Kidney epithelial cell (primary cell): ENCODE results near the gene CACNA1I. TPM values are rescaled to one million over a fixed set of nuclear protein-coding genes. Genes with fewer than 3 reads are reported as not detected.

Source experiments
- DNase-seq: peaks from one replicate; pipeline ENCODE4 v3.0.0-alpha.2; 2010; ENCODE audit warnings: low read depth
- H3K27me3 ChIP-seq: 2 replicates; pipeline ENCODE4 v1.6.0; 2011; ENCODE audit warnings: low read length; ENCODE audit not compliant: control insufficient read depth, insufficient read depth
- H3K36me3 ChIP-seq: 2 replicates; pipeline ENCODE4 v1.5.1; 2011; ENCODE audit warnings: low read length; ENCODE audit not compliant: control insufficient read depth, insufficient read depth
- H3K4me3 ChIP-seq: 2 replicates; pipeline ENCODE4 v1.5.1; 2011; ENCODE audit warnings: low read depth, mild to moderate bottlenecking, control low read depth, low read length
- CTCF ChIP-seq: IDR thresholded peaks from 2 replicates; pipeline ENCODE4 v1.5.1; 2011; ENCODE audit warnings: mild to moderate bottlenecking, moderate library complexity, low read length, control low read depth, inconsistent platforms; ENCODE audit not compliant: insufficient read depth, poor library complexity, severe bottlenecking
- total RNA-seq: library from RNA; depleted of rRNA; stranded (reverse); fragments of >200 nt; gene quantifications from 2 replicates; pipeline ENCODE4 v1.2.3, GENCODE V29; 2015

The CACNA1I gene
- total RNA-seq, 1 donor from 2014 or later: not detected

DNA sequence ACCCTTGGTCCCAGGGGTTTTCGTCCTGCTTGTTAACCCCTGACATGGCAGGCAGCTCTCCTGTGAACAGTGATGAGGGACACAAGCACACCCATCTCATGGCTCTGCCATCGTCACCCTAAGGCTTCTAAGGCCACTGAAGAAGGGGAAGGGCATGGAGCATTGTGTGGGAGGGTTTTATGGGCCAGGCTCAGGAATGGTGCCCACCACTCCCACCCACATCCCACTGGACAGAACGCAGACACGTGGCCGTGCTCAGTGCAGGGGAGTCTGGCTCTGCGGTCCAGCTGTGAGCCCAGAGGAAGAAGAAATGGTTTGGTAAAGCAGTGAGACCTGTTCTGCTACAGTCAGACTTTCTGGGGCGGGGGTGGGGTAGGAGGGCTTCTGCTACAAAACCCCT, 130.0 kb downstream of the CACNA1I start:
- DNase-seq: no peak
- no peak overlapping the region for H3K4me3 ChIP-seq
- H3K27me3 ChIP-seq: peaks cover 51% of the 10 kb centered on the region
- no peaks in the 10 kb centered on the region for H3K36me3 ChIP-seq
- TF ChIP-seq CTCF: no peak

DNA sequence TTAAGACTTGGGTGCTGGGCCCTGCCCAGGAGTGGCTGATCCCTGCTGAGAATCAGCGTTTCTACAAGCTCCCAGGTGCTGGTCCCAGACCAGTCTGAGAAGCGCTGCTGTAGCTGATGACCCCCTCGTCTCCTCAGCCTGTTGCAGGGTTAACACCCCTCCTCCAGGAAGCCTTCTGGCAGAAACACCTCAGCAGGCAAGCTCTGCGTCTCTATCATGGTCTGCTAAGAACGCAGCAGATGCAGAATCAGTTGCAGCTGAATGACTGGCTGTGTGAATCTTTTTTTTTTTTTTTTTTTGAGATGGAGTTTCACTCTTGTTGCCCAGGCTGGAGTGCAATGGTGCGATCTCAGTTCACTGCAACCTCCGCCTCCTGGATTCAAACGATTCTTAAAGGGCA, 132.5 kb downstream of the CACNA1I start:
- H3K4me3 ChIP-seq: no peak overlapping the region
- DNase-seq: no peak
- H3K36me3 ChIP-seq: no peaks in the 10 kb centered on the region
- TF ChIP-seq CTCF: no peak
- peaks cover 55% of the 10 kb centered on the region for H3K27me3 ChIP-seq

DNA sequence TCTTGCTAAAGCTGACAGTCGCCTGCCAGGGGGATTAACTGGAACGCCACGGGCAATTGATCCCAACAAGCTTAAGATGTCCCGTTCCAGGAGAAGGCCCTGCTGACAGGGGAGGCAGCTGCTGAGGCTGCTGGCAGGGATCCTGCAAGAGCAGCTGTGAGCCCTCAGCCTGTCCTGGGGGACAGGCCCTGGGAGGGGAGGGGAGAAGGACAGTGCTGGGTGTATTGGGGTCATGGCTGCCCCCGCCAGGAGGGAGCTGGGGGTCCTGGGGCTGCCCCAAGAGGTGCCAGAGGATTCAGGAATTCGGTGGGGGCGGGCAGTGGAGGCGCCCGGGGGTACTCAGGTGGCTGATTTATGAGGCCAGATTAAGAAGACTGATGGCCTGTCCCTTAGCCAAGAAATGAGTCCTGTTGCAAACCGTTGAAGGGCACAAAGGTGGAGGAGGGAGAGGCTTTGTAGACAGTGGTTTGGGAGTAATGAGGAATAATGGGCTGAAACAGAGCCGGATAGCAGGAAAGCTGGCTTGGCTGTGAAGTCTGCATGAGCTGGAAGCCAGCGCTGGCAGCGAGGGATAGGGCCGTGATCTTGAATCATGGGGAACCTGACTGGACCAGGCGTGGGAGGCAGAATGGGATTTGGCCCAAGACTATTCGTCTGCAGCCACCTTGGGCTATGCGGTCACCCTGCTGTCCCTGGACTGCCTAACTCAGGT, 133.5 kb downstream of the CACNA1I start:
- Histone ChIP-seq H3K4me3 (no peak overlapping the region), H3K27me3 (peaks cover 51% of the 10 kb centered on the region), H3K36me3 (no peaks in the 10 kb centered on the region)
- TF ChIP-seq CTCF: no peak
- no peak for DNase-seq

DNA sequence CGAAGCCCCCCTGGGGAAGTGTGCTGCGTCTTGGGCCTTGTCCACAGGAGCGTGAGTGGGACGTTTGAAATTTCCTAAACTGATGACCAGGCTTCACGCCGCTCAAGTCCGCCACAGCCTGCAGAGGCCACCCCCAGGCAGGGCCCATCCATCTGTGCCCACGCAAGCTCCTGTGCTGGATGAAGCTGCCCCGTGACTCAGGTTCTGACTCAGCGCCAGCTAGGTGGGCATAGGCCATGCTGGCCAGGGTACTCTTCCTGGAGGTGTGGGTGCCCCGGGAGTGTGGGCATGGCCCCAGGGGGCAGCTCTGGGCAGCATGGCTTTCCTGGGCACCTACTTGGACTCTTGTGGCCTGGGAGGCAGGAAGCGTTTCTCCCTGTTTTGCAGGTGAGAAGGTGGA, 134.8 kb downstream of the CACNA1I start:
- H3K4me3 ChIP-seq: no peak overlapping the region
- DNase-seq: no peak
- peaks cover 44% of the 10 kb centered on the region for H3K27me3 ChIP-seq
- no peaks in the 10 kb centered on the region for H3K36me3 ChIP-seq
- no peak for TF ChIP-seq CTCF

DNA sequence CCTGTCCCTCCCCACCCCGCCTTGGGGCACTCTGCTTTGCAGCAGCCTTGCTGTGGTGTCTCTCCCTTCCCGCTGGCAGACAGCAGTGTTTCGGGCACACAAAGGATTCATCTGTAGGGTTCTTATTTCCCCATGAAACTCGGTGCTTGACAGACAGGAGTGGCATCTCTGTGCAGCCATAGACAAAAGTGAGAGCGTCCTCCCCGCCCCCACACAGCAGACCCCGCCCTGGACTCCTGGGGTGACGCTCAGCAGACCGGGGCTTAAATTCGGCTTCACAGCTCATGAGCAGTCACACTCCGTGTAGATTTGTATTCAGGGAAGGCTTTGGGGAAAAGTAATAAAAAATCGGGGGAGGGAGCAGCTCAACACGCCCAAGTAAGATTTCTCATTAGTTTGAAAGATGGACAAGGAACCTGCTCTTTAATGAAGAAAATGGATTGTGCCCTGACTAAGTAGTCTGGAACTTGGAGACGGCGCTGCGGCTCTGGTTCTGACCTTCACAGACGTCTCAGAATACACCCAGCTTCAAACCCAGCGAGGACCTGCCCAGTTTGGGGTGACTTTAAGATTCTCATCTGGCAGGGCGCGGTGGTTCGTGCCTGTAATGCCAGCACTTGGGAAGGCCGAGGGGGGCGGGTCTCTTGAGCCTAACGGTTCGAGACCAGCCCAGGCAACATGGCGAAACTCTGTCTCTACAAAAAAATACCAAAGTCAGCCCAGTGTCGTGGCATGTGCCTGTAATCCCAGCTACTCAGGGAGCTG, 136.0 kb downstream of the CACNA1I start:
- H3K27me3 ChIP-seq: peaks cover 42% of the 10 kb centered on the region
- DNase-seq: no peak
- H3K4me3 ChIP-seq: no peak overlapping the region
- H3K36me3 ChIP-seq: no peaks in the 10 kb centered on the region
- TF ChIP-seq CTCF: no peak

DNA sequence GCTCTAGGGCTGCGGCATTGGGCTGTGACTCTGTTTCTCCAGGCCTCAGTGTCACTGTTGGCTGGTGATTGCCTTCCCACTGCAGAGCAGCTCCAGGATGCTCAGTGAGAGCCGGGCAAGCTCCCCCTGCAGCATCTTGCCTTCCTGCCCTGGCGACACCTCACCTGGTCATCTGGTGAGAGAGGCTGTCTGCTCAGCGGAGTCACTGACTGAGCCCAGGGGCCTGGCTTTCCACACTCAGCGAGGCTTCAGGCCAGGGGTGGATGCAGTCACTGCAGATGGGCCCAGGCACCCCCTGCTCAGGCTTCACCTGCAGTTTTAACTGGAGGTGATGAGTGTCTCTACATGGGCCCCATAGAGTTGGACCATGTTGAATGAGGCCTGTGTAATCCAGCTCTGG, 136.8 kb downstream of the CACNA1I start:
- TF ChIP-seq CTCF: no peak
- H3K4me3 ChIP-seq: no peak overlapping the region
- no peak for DNase-seq
- no peaks in the 10 kb centered on the region for H3K36me3 ChIP-seq
- H3K27me3 ChIP-seq: peaks cover 39% of the 10 kb centered on the region
